GM19239 (cell line): ENCODE data around the gene ANGPTL4.
"Not testable (repeated sequence)": the region's sequence is repeated elsewhere in the genome, so short reads cannot be mapped to it uniquely, and the experiment has no call there.

Experiments used
- DNase-seq: peaks from one replicate; pipeline ENCODE4 v3.0.0; 2011; ENCODE audit warnings: low spot score; ENCODE audit not compliant: insufficient read length
- FAIRE-seq: peaks from 2 replicates; lab custom pipeline; 2011; peaks lifted over from hg19 to GRCh38; lab: Jason Lieb, UNC

The ANGPTL4 gene

GRCh38 chr19:8404391-8405151 lies 40.6 kb downstream of the ANGPTL4 start:
- DNase-seq, result no peak
- FAIRE-seq, result no peak

GRCh38 chr19:8410718-8411117 lies 46.8 kb downstream of the ANGPTL4 start:
- not testable (repeated sequence) for DNase-seq, FAIRE-seq

- peak; percentile 99 for DNase-seq
- FAIRE-seq, result peak; percentile 95
Observed at GRCh38 chr19:8412783-8413628, 49.1 kb downstream of the ANGPTL4 start, which contains the start of gene MARCHF2. TSS of gene MARCHF2 (plus strand) at chr19:8413305. CDS start at chr19:8421841, 8,536 bp downstream.

- FAIRE-seq (no peak), DNase-seq (no peak)
Observed at GRCh38 chr19:8413629-8413995, 49.7 kb downstream of the ANGPTL4 start.

GRCh38 chr19:8416796-8417195 lies 52.8 kb downstream of the ANGPTL4 start:
- no peak for DNase-seq
- FAIRE-seq, result no peak

- FAIRE-seq, result no peak
- DNase-seq, result no peak
Observed at GRCh38 chr19:8421484-8422461, 57.8 kb downstream of the ANGPTL4 start.

- no peak for FAIRE-seq
- DNase-seq, result no peak
Observed at GRCh38 chr19:8423817-8424223, 59.9 kb downstream of the ANGPTL4 start.
